ENCODE results near the gene SEMA6C.

SEMA6C gene

DNA sequence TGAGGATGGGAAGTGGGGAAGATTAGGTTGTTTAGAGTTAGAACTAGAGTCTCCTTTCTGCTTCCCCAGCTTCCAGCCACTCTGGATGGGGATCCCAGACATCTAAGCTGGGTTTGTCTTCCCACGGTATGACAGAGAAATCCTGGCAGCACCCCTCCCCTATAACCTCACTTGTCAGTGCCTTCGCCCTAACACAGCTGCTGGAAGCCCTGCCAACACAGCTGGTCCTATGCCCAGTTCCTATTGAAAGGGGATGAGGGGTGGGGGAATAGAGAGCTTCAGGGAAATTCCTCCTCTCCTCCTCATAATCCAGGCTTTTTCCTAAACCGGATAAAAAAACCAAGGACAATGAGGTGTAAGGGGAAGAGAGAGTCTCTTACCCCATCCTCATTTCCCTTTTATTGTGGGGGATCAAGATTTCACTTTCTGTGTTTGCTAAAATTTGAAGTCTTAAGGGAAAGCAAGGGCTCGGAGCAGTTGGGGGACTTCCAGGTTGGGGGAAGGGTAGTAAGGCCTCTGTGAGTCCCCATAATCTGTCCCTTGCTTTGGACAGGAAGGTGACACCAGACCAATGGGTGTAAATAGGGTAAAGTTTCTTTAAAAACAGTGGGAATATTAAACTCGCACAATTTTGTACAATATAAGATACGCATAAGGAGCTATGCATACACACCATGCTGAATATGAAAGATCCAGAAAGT is 28.8 kb upstream of the SEMA6C start:
- no peak overlapping the region for H3K9ac ChIP-seq (ENCODE audit: low read length)
- H3K4me1 ChIP-seq (ENCODE audit: control insufficient read depth, insufficient read depth, low read length), result no peaks in the 10 kb centered on the region
- H3K4me3 ChIP-seq (ENCODE audit: low read length), result no peak overlapping the region
- H3K27ac ChIP-seq (ENCODE audit: low read depth, low read length), result no peak overlapping the region
- H3K27me3 ChIP-seq (ENCODE audit: control insufficient read depth, insufficient read depth, low read length), result no peaks in the 10 kb centered on the region
- H3K36me3 ChIP-seq (ENCODE audit: control insufficient read depth, insufficient read depth, low read length), result peaks cover 30% of the 10 kb centered on the region

DNA sequence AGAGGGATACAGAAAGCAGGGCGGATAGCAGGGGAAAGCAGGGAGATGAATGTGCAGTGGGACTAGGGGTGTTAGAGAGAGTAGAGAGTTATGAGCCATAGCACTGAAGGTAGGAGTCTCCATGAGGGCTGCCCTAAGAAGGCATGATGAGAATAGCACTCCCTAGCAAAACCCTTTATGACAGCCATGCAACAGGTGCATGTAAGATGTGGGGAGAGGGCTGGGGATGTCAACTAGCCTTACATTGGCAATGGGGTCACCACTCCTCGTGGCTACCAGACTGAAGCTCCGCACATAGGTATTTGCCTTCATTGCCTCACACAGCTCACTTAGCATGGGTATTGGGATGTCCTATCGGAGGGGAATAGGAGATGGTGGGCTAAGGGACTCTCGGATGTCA is 24.8 kb upstream of the SEMA6C start:
- H3K36me3 ChIP-seq (ENCODE audit: control insufficient read depth, insufficient read depth, low read length), result peaks cover 22% of the 10 kb centered on the region
- H3K27ac ChIP-seq (ENCODE audit: low read depth, low read length), result no peak overlapping the region
- H3K4me3 ChIP-seq (ENCODE audit: low read length), result no peak overlapping the region
- no peak overlapping the region for H3K9ac ChIP-seq (ENCODE audit: low read length)
- no peaks in the 10 kb centered on the region for H3K4me1 ChIP-seq (ENCODE audit: control insufficient read depth, insufficient read depth, low read length)
- no peaks in the 10 kb centered on the region for H3K27me3 ChIP-seq (ENCODE audit: control insufficient read depth, insufficient read depth, low read length)

DNA sequence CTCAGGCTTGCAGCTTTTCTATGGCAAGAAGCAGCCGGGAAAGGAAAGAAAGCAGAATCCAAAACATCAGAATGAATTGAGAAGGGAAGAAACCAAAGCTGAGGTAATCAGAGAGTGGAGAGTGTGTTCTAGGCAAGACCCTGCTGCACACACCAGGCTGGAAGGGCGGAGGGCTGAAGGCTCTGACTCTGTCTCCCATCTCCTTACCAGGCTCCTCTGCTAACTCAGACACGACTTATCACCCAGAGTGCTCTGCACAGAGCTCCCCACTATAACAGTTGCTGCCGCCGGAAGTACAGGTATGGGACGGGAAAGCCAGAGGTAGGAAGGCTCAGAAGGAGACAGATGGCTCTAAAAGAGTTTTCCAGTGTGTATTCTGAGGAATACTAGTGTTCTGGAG is 20.7 kb upstream of the SEMA6C start:
- H3K4me1 ChIP-seq (ENCODE audit: control insufficient read depth, insufficient read depth, low read length), result peaks cover 8% of the 10 kb centered on the region
- H3K27me3 ChIP-seq (ENCODE audit: control insufficient read depth, insufficient read depth, low read length), result no peaks in the 10 kb centered on the region
- H3K4me3 ChIP-seq (ENCODE audit: low read length), result peak overlapping the region; percentile 97
- peaks cover 12% of the 10 kb centered on the region for H3K36me3 ChIP-seq (ENCODE audit: control insufficient read depth, insufficient read depth, low read length)
- no peak overlapping the region for H3K9ac ChIP-seq (ENCODE audit: low read length)
- no peak overlapping the region for H3K27ac ChIP-seq (ENCODE audit: low read depth, low read length)

DNA sequence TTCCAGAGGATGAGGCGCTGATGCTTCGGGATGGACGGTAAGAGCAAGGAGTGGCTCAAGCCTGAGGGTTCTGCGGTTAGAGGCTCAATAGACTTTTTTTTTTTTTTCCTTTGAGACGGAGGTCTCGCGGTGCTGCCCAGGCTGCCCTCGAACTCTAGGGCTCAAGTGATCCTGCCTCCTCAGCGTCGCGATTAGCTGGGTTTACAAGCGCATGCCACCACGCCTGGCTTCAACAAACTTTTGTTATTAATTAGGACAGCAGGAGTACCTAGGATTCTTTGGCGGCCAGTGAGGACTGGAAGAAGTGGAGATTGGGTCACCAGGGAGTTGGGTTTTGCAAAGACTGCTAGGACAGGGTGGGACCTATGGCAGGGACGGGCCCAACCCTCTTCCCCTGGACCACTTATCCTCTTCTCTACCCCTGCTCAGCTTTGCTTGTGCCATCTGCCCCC is 20.1 kb upstream of the SEMA6C start:
- Histone ChIP-seq H3K9ac (ENCODE audit: low read length) (peak overlapping the region; percentile 95), H3K27me3 (ENCODE audit: control insufficient read depth, insufficient read depth, low read length) (no peaks in the 10 kb centered on the region), H3K4me1 (ENCODE audit: control insufficient read depth, insufficient read depth, low read length) (peaks cover 8% of the 10 kb centered on the region), H3K36me3 (ENCODE audit: control insufficient read depth, insufficient read depth, low read length) (peaks cover 16% of the 10 kb centered on the region), H3K4me3 (ENCODE audit: low read length) (peak overlapping the region; percentile 97), H3K27ac (ENCODE audit: low read depth, low read length) (peak overlapping the region; percentile 67)

DNA sequence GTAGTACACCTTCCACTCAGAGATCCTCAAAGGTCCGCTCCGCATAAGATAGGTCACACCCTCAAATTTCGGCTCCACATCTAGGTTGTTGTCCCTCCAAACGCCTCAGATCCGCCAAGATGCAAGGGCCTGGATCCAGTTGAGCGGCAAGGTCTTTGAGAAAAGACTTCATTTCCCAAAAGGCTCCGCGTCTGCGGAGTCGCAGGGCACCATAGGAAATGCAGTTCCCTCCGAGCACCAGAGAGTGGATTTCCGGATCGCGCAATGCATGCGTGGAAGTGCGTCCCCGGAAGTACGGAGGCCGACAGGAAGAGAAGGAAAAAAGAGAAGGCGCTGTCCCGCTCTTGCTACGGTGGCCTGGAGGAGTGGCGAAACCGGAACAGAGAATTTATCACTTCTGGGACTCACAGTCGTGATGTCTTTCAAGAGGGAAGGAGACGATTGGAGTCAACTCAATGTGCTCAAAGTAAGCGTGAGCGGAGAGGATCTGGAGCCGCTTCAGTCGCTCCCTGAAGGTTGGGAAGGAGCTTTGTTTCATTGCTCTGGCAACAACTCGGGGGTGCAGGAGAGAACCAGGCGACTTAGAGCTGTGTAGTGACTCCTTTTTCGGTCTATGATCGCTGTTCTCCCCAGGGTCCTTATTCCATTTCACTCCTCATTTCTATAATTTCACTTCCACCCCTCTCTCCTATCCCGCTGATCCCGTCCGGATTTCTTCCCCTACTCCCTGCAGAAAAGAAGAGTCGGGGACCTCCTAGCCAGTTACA is 19.5 kb upstream of the SEMA6C start, which contains the start of the genes LYSMD1 and SCNM1:
TSS of gene LYSMD1 (minus strand) at position 165 of the 767 bp plus-strand sequence. CDS start 644 bp downstream, outside the sequence.
TSS of gene SCNM1 (plus strand) at position 407 of the 767 bp plus-strand sequence. CDS start at position 416, 9 bp downstream.
- Histone ChIP-seq H3K4me1 (ENCODE audit: control insufficient read depth, insufficient read depth, low read length) (peaks cover 8% of the 10 kb centered on the region), H3K9ac (ENCODE audit: low read length) (peak within 1 kb of the TSS; percentile 95), H3K27me3 (ENCODE audit: control insufficient read depth, insufficient read depth, low read length) (no peaks in the 10 kb centered on the region), H3K27ac (ENCODE audit: low read depth, low read length) (peak within 1 kb of the TSS; percentile 95), H3K4me3 (ENCODE audit: low read length) (peak within 1 kb of the TSS; percentile 97), H3K36me3 (ENCODE audit: control insufficient read depth, insufficient read depth, low read length) (peaks cover 14% of the 10 kb centered on the region)

DNA sequence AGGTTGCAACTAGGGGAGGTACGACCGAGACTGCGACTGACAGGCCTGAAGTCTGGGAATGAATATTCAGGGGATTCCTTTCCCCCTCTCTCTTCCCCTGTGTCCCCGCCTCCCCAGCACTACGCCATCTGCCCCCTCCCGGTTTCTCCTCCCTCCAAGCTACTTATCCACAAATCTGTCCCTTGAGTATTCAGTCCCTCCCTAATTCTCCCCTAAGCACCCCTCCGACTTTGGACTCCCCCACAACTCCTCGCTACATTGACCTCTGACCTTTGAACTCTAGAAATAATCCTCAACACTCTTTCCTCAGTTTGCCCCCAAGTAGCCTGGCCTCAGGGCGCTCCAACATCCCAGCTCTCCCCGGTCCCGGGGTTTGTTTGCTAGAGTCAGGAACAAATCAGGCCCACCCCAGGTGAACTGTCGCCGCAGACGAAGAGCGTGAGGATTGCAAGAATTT is 18.9 kb upstream of the SEMA6C start:
- Histone ChIP-seq H3K27me3 (ENCODE audit: control insufficient read depth, insufficient read depth, low read length) (no peaks in the 10 kb centered on the region), H3K27ac (ENCODE audit: low read depth, low read length) (peak overlapping the region; percentile 95), H3K36me3 (ENCODE audit: control insufficient read depth, insufficient read depth, low read length) (peaks cover 13% of the 10 kb centered on the region), H3K9ac (ENCODE audit: low read length) (peak overlapping the region; percentile 63), H3K4me1 (ENCODE audit: control insufficient read depth, insufficient read depth, low read length) (peaks cover 8% of the 10 kb centered on the region), H3K4me3 (ENCODE audit: low read length) (peak overlapping the region; percentile 97)

DNA sequence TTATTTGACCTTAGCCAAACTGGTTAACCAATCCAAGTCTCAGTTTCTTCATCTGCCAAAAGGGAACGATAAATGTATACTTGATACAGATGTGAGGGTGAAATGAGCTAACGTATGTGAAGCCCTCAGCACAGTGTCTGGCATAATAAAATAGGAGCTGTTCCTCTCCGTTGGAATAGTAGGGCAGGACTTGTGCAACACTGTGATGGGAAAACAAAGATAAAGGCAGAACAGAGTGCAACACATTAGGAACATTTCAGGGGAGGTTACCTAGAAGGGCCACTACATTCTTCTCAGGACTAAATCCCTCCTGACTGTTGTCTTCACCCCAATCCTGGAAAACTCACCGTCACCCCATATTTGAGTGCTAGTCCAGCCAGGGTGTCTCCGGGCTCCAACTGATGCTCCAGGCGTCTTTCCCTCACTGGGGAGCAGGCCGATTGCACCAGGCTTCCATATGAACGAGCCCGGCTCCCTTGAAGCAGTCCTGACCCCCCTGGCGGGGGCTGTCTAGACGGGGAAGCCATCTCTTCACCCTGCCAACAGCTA is 18.4 kb upstream of the SEMA6C start:
- peaks cover 13% of the 10 kb centered on the region for H3K36me3 ChIP-seq (ENCODE audit: control insufficient read depth, insufficient read depth, low read length)
- peak overlapping the region; percentile 97 for H3K4me3 ChIP-seq (ENCODE audit: low read length)
- peak overlapping the region; percentile 95 for H3K27ac ChIP-seq (ENCODE audit: low read depth, low read length)
- H3K27me3 ChIP-seq (ENCODE audit: control insufficient read depth, insufficient read depth, low read length), result no peaks in the 10 kb centered on the region
- H3K4me1 ChIP-seq (ENCODE audit: control insufficient read depth, insufficient read depth, low read length), result peaks cover 8% of the 10 kb centered on the region
- H3K9ac ChIP-seq (ENCODE audit: low read length), result peak overlapping the region; percentile 63

DNA sequence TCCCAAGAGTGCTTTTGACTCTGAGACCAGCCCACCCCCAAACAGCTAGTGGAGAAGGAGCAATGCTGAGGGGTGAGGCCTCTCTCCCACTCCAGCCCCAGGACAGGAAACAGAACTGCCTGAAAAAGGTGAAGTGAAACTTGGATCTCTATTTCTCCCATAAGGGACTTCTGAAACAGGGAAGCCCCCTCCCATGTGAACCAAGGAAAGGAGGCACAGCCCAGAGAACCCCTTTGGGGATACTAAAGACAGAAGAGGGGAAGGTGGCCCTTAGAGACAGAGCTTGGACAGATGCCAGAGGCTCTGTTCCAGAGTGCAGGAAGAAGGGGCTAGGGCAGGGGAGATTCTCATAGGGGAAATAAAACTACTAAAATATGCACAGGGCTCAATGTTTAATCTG is 12.9 kb upstream of the SEMA6C start:
- Histone ChIP-seq H3K27me3 (ENCODE audit: control insufficient read depth, insufficient read depth, low read length) (no peaks in the 10 kb centered on the region), H3K27ac (ENCODE audit: low read depth, low read length) (no peak overlapping the region), H3K36me3 (ENCODE audit: control insufficient read depth, insufficient read depth, low read length) (peaks cover 27% of the 10 kb centered on the region), H3K9ac (ENCODE audit: low read length) (no peak overlapping the region), H3K4me1 (ENCODE audit: control insufficient read depth, insufficient read depth, low read length) (peaks cover 2% of the 10 kb centered on the region), H3K4me3 (ENCODE audit: low read length) (no peak overlapping the region)

DNA sequence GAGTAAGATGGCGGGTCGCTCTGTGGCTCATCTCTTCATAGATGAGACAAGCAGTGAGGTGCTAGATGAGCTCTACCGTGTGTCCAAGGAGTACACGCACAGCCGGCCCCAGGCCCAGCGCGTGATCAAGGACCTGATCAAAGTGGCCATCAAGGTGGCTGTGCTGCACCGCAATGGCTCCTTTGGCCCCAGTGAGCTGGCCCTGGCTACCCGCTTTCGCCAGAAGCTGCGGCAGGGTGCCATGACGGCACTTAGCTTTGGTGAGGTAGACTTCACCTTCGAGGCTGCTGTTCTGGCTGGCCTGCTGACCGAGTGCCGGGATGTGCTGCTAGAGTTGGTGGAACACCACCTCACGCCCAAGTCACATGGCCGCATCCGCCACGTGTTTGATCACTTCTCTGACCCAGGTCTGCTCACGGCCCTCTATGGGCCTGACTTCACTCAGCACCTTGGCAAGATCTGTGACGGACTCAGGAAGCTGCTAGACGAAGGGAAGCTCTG is 12.4 kb upstream of the SEMA6C start:
- H3K4me1 ChIP-seq (ENCODE audit: control insufficient read depth, insufficient read depth, low read length), result no peaks in the 10 kb centered on the region
- H3K27ac ChIP-seq (ENCODE audit: low read depth, low read length), result no peak overlapping the region
- no peak overlapping the region for H3K9ac ChIP-seq (ENCODE audit: low read length)
- H3K36me3 ChIP-seq (ENCODE audit: control insufficient read depth, insufficient read depth, low read length), result peaks cover 27% of the 10 kb centered on the region
- H3K27me3 ChIP-seq (ENCODE audit: control insufficient read depth, insufficient read depth, low read length), result no peaks in the 10 kb centered on the region
- no peak overlapping the region for H3K4me3 ChIP-seq (ENCODE audit: low read length)

DNA sequence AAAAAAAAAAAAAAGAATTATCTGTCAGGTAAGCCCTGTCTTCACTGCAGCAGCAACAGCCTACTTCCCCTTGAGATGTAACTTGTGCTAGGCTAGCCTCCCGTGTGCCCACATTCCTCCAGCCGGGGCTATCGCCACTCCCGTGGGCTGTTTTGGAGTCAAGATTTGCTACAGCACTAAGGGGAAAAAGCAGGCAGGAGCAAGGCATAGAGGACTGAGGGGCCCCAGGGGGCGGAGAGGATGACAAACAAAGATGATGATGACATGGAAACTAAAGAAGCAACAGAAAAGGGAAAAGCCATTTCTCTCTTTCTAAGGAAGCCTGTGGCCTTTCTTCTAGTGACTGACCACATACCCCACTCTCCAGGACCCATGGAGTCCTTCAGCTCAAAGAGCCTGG is 11.9 kb upstream of the SEMA6C start:
- Histone ChIP-seq H3K4me3 (ENCODE audit: low read length) (no peak overlapping the region), H3K27ac (ENCODE audit: low read depth, low read length) (no peak overlapping the region), H3K36me3 (ENCODE audit: control insufficient read depth, insufficient read depth, low read length) (peaks cover 27% of the 10 kb centered on the region), H3K27me3 (ENCODE audit: control insufficient read depth, insufficient read depth, low read length) (no peaks in the 10 kb centered on the region), H3K9ac (ENCODE audit: low read length) (no peak overlapping the region), H3K4me1 (ENCODE audit: control insufficient read depth, insufficient read depth, low read length) (no peaks in the 10 kb centered on the region)

DNA sequence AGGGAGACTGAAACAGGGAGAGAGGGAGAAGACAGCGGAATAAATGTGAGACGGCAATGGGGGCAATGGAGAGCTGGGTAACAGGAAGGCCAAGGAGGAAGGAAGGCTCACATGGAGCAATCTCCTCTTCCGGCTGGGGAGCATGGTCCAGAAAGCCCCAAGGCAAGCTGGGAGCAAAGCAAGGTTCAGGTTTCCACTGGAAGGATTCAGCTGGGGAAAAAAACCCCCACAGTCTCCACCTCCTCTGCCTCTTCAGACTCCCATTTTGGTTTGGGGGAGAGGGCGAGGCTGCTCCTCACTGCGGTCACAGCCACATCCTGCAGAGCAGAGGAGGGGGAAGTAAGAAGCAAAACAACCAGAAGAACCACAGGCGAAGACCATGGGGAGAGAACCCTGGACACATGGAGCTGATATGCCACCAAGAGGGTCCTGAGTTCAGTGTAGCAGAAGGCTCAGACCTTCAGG is 10.7 kb upstream of the SEMA6C start:
- Histone ChIP-seq H3K27ac (ENCODE audit: low read depth, low read length) (no peak overlapping the region), H3K36me3 (ENCODE audit: control insufficient read depth, insufficient read depth, low read length) (peaks cover 27% of the 10 kb centered on the region), H3K9ac (ENCODE audit: low read length) (peak overlapping the region; percentile 12), H3K27me3 (ENCODE audit: control insufficient read depth, insufficient read depth, low read length) (no peaks in the 10 kb centered on the region), H3K4me1 (ENCODE audit: control insufficient read depth, insufficient read depth, low read length) (no peaks in the 10 kb centered on the region), H3K4me3 (ENCODE audit: low read length) (peak overlapping the region; percentile 51)

DNA sequence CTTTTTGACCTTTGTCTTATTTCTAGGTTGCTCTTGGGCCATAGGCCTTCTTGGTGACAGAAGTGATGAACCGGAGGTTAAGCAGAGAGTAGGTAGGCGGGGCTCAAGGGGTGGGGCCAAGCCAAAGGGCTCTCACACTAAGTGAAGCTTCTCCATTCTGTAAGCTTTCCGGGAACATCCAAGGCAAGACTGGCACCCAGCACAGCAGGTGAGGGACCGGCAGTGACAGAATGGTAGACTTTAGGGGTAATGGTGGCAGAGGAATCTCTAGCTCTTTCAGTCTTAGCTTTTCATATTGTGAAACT is 10.0 kb upstream of the SEMA6C start, which contains the start of gene TNFAIP8L2:
TSS of gene TNFAIP8L2 (plus strand) at position 135 of the 305 bp plus-strand sequence. CDS start 2,049 bp downstream, outside the sequence.
- H3K27me3 ChIP-seq (ENCODE audit: control insufficient read depth, insufficient read depth, low read length), result no peaks in the 10 kb centered on the region
- peaks cover 22% of the 10 kb centered on the region for H3K36me3 ChIP-seq (ENCODE audit: control insufficient read depth, insufficient read depth, low read length)
- H3K27ac ChIP-seq (ENCODE audit: low read depth, low read length), result no peak within 1 kb of the TSS
- H3K9ac ChIP-seq (ENCODE audit: low read length), result peak within 1 kb of the TSS; percentile 12
- H3K4me3 ChIP-seq (ENCODE audit: low read length), result peak within 1 kb of the TSS; percentile 51
- no peaks in the 10 kb centered on the region for H3K4me1 ChIP-seq (ENCODE audit: control insufficient read depth, insufficient read depth, low read length)
